H1 (cell line): ENCODE data around the gene KDM6B. TPM values are rescaled to one million over a fixed set of nuclear protein-coding genes. Genes with fewer than 3 reads are reported as not detected.
A peak's percentile ranks its signal among the peaks of the same experiment; 100 is the strongest.

Experiments
- BACH1 ChIP-seq: IDR thresholded peaks from 2 replicates; pipeline ENCODE4 v1.6.1; 2012; ENCODE audit warnings: low read length, improper control_type of control experiment
- BCL11A ChIP-seq, 2 experiments: IDR thresholded peaks; one replicate each; pipeline ENCODE4 v1.6.1; 2011; ENCODE audit warnings: low read depth in 2 of 2, low read length in 2 of 2, mild to moderate bottlenecking in 2 of 2
- BRCA1 ChIP-seq: IDR thresholded peaks from 2 replicates; pipeline ENCODE4 v1.6.1; 2012; ENCODE audit warnings: low read depth, low read length, improper control_type of control experiment
- CBX5 ChIP-seq: fragments of 300-800, 300-1000 bp; sonication (generic); IDR thresholded peaks from 2 replicates; pipeline ENCODE4 v1.7.1; 2016; ENCODE audit warnings: antibody characterized with exemption, low read length, low read depth
- CBX8 ChIP-seq: fragments of 300-800, 300-1000 bp; sonication (generic); IDR thresholded peaks from 2 replicates; pipeline ENCODE4 v1.7.1; 2016; ENCODE audit warnings: low read depth, low read length, borderline replicate concordance
- CTBP2 ChIP-seq: IDR thresholded peaks from 2 replicates; pipeline ENCODE4 v1.7.0; 2011; ENCODE audit warnings: borderline replicate concordance, mild to moderate bottlenecking, moderate library complexity, mixed read lengths, low read length; ENCODE audit not compliant: insufficient read depth, insufficient read length
- EZH2 ChIP-seq: fragments of 200-600 bp; sonication (generic); IDR thresholded peaks from 2 replicates; pipeline ENCODE4 v1.7.1; 2012; ENCODE audit warnings: low read depth, mild to moderate bottlenecking, moderate library complexity, low read length, inconsistent platforms; ENCODE audit not compliant: severe bottlenecking
- KDM5A ChIP-seq: fragments of 200-600 bp; IDR thresholded peaks from 2 replicates; pipeline ENCODE4 v1.7.1; 2012; ENCODE audit warnings: mild to moderate bottlenecking, low read length, inconsistent platforms, mixed read lengths
- POU5F1 ChIP-seq: IDR thresholded peaks from 2 replicates; pipeline ENCODE4 v1.6.1; 2011; ENCODE audit warnings: low read depth, mild to moderate bottlenecking, low read length, moderate library complexity
- RAD21 ChIP-seq, 2 experiments: IDR thresholded peaks in 1 of 2; conservative IDR thresholded peaks in 1 of 2; 2 replicates each; pipeline ENCODE4 v1.6.1; 2011; ENCODE audit warnings: low read depth in 2 of 2, low read length in 2 of 2, improper control_type of control experiment in 1 of 2, inconsistent platforms in 1 of 2, mild to moderate bottlenecking in 1 of 2, moderate library complexity in 1 of 2
- RNF2 ChIP-seq: fragments of 200-900, 300-1000 bp; sonication (generic); IDR thresholded peaks from 2 replicates; pipeline ENCODE4 v1.7.1; 2016; ENCODE audit warnings: borderline replicate concordance, low read depth, mild to moderate bottlenecking, antibody characterized with exemption, low read length; ENCODE audit not compliant: poor library complexity, severe bottlenecking; ENCODE audit errors: missing control alignments
- SIN3A ChIP-seq, 2 experiments: IDR thresholded peaks in 1 of 2; conservative IDR thresholded peaks in 1 of 2; 2 replicates each; pipeline ENCODE4 v1.6.1; 2011 to 2012; ENCODE audit warnings: low read length in 2 of 2, improper control_type of control experiment in 1 of 2, low read depth in 1 of 2, mild to moderate bottlenecking in 1 of 2
- SP1 ChIP-seq: IDR thresholded peaks from 2 replicates; pipeline ENCODE4 v1.6.1; 2011; ENCODE audit warnings: low read depth, low read length
- SP4 ChIP-seq: IDR thresholded peaks from 2 replicates; pipeline ENCODE4 v1.6.1; 2012; ENCODE audit warnings: low read length, inconsistent platforms
- TAF1 ChIP-seq: IDR thresholded peaks from 2 replicates; pipeline ENCODE4 v1.6.1; 2011; ENCODE audit warnings: mild to moderate bottlenecking, low read depth, low read length
- TBP ChIP-seq: IDR thresholded peaks from 2 replicates; pipeline ENCODE4 v1.6.1; 2011; ENCODE audit warnings: low read depth, low read length, improper control_type of control experiment
- TEAD4 ChIP-seq: IDR thresholded peaks from 2 replicates; pipeline ENCODE4 v1.6.1; 2012; ENCODE audit warnings: low read depth, low read length, inconsistent platforms, mixed read lengths
- USF2 ChIP-seq: IDR thresholded peaks from 2 replicates; pipeline ENCODE4 v1.6.1; 2011; ENCODE audit warnings: low read length, improper control_type of control experiment
- ZNF274 ChIP-seq: IDR thresholded peaks from 2 replicates; pipeline ENCODE4 v1.7.0; 2012; ENCODE audit warnings: low read length, borderline replicate concordance; ENCODE audit errors: extremely low read depth
- polyA plus RNA-seq, 7 experiments: library from polyadenylated mRNA; depleted of rRNA in 3 of 7; stranded (reverse) in 5 of 7; unstranded in 2 of 7; fragments of >200 nt in 5 of 7; fragments of 200-250 nt in 2 of 7; gene quantifications; 1 replicate in 5 of 7; 2 replicates in 1 of 7; 4 replicates in 1 of 7; pipeline versions ENCODE4 v1.2.1 to v1.2.3, GENCODE V29; 2011 to 2013; ENCODE audit warnings: missing spikeins in 2 of 7, mixed read lengths in 2 of 7
- total RNA-seq: library from RNA; stranded (reverse); fragmentation: NEBNext Ultra II Directional; extraction: Animal tissue kit (Norgen Biotek cat#: 25700); gene quantifications from 2 replicates; pipeline ENCODE4 v1.2.1, GENCODE V29; 2021
- TF ChIP-seq, protein P1 (sequence below): IDR thresholded peaks from 2 replicates; pipeline ENCODE4 v1.6.1; 2012; ENCODE audit warnings: low read length, inconsistent platforms

KDM6B gene
- total and polyA plus RNA-seq, 2 of the 8 experiments (the other 6 are each of a cell fraction or from before 2014, with no cell fraction given) = 0.48 to 3.7 TPM

GRCh38 chr17:7834957-7835813 is 1.2 kb downstream of the KDM6B start (continued):
- TF ChIP-seq SIN3A (conservative IDR thresholded peaks at IDR 0.05 in 1 of 2, IDR thresholded peaks at IDR 0.05 in 1 of 2; ENCODE audit: low read depth in 1 of 2, low read length in 2 of 2) (peak; percentile 84 to 96; a peak in 3 of 4 replicates), EZH2 (no peak), RAD21 (IDR thresholded peaks at IDR 0.05 in 1 of 2, conservative IDR thresholded peaks at IDR 0.05 in 1 of 2; ENCODE audit: low read depth in 2 of 2, low read length in 2 of 2) (peak; percentile 49 to 62; a peak in 3 of 4 replicates), ZNF274 (no peak), TBP (0 out of 2 replicates have a peak, but pooled peaks have one; percentile 18), BCL11A (IDR thresholded peaks at IDR 0.05; ENCODE audit: low read depth in 2 of 2, low read length in 2 of 2) (no peak), BACH1 (no peak), CTBP2 (no peak), USF2 (no peak), SP1 (peak; percentile 71), RNF2 (no peak), SP4 (0 out of 2 replicates have a peak, but pooled peaks have one; percentile 42), CBX8 (no peak), TEAD4 (no peak), TAF1 (no peak; the same call in 1 of the 2 replicates), BRCA1 (peak; percentile 68), CBX5 (no peak), KDM5A (no peak), POU5F1 (no peak)
- TF ChIP-seq, protein P1, sequence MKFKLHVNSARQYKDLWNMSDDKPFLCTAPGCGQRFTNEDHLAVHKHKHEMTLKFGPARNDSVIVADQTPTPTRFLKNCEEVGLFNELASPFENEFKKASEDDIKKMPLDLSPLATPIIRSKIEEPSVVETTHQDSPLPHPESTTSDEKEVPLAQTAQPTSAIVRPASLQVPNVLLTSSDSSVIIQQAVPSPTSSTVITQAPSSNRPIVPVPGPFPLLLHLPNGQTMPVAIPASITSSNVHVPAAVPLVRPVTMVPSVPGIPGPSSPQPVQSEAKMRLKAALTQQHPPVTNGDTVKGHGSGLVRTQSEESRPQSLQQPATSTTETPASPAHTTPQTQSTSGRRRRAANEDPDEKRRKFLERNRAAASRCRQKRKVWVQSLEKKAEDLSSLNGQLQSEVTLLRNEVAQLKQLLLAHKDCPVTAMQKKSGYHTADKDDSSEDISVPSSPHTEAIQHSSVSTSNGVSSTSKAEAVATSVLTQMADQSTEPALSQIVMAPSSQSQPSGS = no peak
